ENCODE results near the gene STAG1.
A peak's percentile ranks its signal among the peaks of the same experiment; 100 is the strongest.

STAG1 gene

DNA sequence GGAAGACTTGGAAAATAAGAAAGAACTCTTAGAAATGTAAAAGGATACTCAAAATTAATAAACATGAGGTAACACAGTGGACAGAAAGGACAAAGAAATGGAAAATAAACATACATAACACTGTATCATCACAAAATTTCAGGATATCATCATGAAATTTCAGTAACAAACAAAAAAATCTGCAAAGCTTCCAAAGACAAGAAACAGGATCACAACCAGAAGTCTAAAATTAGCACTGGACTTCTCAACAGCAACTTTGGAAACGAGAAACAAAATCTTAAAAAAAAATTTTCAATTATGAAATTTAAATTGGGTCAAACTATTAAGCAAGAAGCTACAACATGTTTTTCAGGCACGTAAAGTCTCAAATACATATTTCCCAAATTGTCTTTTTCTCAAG lies 238.8 kb downstream of the STAG1 start:
- H3K4me3 ChIP-seq (ENCODE audit: low read length), result no peak overlapping the region
- TF ChIP-seq, protein P1, sequence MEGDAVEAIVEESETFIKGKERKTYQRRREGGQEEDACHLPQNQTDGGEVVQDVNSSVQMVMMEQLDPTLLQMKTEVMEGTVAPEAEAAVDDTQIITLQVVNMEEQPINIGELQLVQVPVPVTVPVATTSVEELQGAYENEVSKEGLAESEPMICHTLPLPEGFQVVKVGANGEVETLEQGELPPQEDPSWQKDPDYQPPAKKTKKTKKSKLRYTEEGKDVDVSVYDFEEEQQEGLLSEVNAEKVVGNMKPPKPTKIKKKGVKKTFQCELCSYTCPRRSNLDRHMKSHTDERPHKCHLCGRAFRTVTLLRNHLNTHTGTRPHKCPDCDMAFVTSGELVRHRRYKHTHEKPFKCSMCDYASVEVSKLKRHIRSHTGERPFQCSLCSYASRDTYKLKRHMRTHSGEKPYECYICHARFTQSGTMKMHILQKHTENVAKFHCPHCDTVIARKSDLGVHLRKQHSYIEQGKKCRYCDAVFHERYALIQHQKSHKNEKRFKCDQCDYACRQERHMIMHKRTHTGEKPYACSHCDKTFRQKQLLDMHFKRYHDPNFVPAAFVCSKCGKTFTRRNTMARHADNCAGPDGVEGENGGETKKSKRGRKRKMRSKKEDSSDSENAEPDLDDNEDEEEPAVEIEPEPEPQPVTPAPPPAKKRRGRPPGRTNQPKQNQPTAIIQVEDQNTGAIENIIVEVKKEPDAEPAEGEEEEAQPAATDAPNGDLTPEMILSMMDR (conservative IDR thresholded peaks at IDR 0.05; ENCODE audit: low read length), result no peak
- DNase-seq (ENCODE audit: low read depth), result no peak

DNA sequence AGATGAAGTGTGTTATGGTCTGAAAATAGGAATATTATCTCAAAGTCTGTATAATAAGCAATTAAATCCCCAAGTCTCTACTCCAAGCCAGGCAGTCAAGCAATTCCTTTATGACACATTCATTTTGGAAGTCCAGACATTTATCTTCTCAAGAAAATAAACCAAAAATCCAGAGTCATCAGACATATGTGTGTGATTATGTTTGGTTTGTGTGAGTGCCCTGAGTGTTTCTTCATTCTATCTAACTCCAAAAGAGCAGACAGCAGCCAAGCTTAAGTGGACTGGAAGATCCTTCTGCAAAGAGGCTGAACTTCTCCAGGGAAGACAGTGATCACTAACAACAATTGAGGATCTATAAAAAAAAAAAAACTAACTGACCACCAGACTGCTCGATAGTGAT lies 239.8 kb downstream of the STAG1 start:
- peak; percentile 82 for DNase-seq (ENCODE audit: low read depth)
- TF ChIP-seq, protein P1 (conservative IDR thresholded peaks at IDR 0.05; ENCODE audit: low read length), result no peak
- H3K4me3 ChIP-seq (ENCODE audit: low read length), result no peak overlapping the region

DNA sequence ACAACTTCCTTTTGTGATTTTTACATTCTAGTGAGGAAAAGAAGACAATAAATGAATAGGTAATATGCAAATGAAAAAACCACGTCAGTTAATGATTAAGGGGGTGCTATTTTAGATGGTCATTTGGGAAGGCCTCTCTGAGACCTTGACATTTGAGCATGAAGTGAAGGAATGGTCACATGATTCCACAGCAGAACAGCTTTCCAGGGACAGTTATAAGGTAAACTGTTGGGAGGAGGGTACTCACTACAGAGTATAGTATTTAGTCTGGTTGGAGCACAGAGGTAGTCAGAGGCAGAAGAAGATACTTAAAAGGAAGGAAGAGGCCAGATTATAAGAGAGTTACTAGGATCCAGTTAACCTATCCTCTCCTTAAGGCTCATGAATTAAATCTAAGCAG lies 246.5 kb downstream of the STAG1 start:
- TF ChIP-seq, protein P1 (conservative IDR thresholded peaks at IDR 0.05; ENCODE audit: low read length), result no peak
- DNase-seq (ENCODE audit: low read depth), result no peak
- H3K4me3 ChIP-seq (ENCODE audit: low read length), result no peak overlapping the region

DNA sequence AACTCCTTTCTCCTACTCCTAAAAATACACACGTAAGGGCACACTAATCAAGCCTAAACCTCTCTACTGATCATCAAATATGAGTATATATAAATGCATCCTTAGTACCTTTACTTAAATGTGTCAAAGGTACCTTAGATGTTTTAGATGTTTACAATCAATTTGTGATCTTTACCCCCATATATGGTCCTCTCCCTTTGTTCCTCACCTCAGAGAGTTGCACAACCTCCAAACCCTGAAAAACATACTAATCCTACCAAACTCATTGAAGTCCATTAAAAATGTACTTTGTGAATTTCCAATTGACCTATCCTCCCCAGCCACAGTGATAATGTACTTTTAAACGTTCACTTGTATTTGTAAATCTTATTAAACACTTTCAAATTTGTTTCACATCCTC lies 249.1 kb downstream of the STAG1 start:
- DNase-seq (ENCODE audit: low read depth), result no peak
- TF ChIP-seq, protein P1 (conservative IDR thresholded peaks at IDR 0.05; ENCODE audit: low read length), result no peak
- H3K4me3 ChIP-seq (ENCODE audit: low read length), result no peak overlapping the region

DNA sequence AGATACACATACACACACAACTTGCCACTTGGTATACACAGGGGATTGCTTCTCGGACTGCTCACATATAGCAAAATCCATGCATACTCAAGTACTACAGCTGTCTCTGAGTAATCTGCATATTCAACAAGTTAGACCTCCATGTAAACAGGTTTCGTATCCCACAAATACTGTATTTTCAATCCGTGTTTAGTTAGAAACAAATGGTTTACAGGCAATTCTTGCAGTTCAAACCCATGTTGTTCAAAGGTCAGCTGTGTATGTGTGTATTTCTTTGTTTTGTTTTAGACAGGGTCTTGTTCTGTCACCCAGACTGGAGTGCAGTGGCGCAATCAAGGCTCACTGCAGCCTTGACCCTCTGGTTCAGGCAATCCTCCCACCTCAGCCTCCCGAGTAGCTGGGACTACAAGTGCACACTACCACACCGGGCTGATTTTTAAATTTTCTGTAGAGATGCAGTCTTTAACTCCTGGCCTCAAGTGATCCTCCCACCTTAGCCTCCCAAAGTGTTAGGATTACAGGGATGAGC lies 253.2 kb downstream of the STAG1 start:
- DNase-seq (ENCODE audit: low read depth), result no peak
- TF ChIP-seq, protein P1 (conservative IDR thresholded peaks at IDR 0.05; ENCODE audit: low read length), result no peak
- H3K4me3 ChIP-seq (ENCODE audit: low read length), result no peak overlapping the region

DNA sequence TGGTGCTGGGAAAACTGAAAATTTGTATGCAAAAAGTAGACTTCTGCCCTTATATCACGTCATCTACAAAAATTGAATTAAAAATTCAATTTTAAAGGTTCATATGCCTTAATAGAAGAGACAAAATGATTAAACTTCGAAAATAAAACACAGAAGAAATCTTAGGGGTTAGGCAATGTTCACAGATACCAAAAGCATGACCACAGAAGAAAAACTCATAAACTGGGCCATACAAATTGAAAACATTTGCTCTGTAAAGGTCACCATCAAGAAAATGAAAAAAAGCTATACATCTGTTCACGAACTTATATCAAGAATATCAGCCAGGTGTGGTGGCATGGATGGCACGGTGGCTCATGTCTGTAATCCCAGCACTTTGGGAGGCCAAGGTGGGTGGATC lies 257.0 kb downstream of the STAG1 start:
- H3K4me3 ChIP-seq (ENCODE audit: low read length), result no peak overlapping the region
- TF ChIP-seq, protein P1 (conservative IDR thresholded peaks at IDR 0.05; ENCODE audit: low read length), result no peak
- peak; percentile 28 for DNase-seq (ENCODE audit: low read depth)

DNA sequence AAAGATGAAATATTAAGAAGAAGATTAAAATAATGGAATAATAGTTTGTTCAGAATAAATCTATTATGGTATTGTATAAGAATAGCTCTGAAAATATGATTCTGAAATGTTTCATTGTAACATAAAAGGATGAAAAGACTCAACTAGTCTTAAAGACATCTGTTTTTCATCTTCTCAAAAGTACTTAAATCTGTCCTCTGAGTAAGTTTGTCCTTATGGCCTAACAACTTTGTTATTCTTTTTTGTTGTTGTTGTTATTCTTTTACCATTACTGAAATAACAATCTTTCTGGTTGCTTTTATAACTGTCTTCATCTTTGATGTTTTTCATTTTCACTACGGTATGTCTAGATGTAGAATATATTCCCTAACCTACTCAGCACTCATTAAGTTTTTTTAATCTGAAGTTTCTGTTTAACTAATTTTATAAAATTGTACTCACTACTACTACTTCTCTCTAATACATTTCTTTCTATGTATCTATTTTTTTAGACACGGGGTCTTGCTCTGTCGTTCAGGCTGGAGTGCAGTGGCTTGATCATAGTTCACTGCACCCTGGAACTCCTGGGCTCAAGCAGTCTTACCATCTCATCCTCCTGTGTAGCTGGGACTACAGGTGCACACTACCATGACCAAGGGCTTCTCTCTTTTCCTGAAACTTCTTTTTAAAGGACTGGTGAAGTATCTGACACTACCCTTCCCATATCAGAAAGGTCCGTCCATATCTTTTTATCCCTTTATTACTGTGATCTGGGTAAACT lies 261.4 kb downstream of the STAG1 start:
- TF ChIP-seq, protein P1 (conservative IDR thresholded peaks at IDR 0.05; ENCODE audit: low read length), result no peak

More for the DNA sequence above, 261.4 kb downstream of the STAG1 start:
- no peak overlapping the region for H3K4me3 ChIP-seq (ENCODE audit: low read length)
- DNase-seq (ENCODE audit: low read depth), result no peak

Data from AG10803 (cell line).